Astrocyte (in vitro differentiated cells and primary cell): Measurements from ENCODE around the gene MYO15B. TPM values are rescaled to one million over a fixed set of nuclear protein-coding genes. Genes with fewer than 3 reads are reported as not detected.

Experiments used
- DNase-seq: peaks from one replicate; pipeline ENCODE4 v3.0.0-alpha.2; 2010; ENCODE audit warnings: low read depth
- FAIRE-seq: peaks from 2 replicates; lab custom pipeline; 2011; peaks lifted over from hg19 to GRCh38; lab: Jason Lieb, UNC
- H2AFZ ChIP-seq: 2 replicates; pipeline ENCODE4 v1.6.0; 2012; ENCODE audit warnings: low read depth, low read length, inconsistent platforms
- H3K27ac ChIP-seq: 2 replicates; pipeline ENCODE4 v1.5.1; 2011; ENCODE audit warnings: low read depth, low read length, inconsistent platforms
- H3K27me3 ChIP-seq: 2 replicates; pipeline ENCODE4 v1.6.0; 2011; ENCODE audit warnings: low read length, inconsistent platforms; ENCODE audit not compliant: insufficient read depth
- H3K36me3 ChIP-seq: 2 replicates; pipeline ENCODE4 v1.5.1; 2011; ENCODE audit warnings: low read length, inconsistent platforms; ENCODE audit not compliant: insufficient read depth
- H3K4me1 ChIP-seq: 2 replicates; pipeline ENCODE4 v1.5.1; 2011; ENCODE audit warnings: low read length, inconsistent platforms; ENCODE audit not compliant: insufficient read depth
- H3K4me2 ChIP-seq: 2 replicates; pipeline ENCODE4 v1.6.0; 2012; ENCODE audit warnings: low read length, inconsistent platforms
- H3K4me3 ChIP-seq: 2 replicates; pipeline ENCODE4 v1.5.1; 2011; ENCODE audit warnings: low read depth, mild to moderate bottlenecking, low read length, inconsistent platforms; ENCODE audit not compliant: insufficient read depth
- H3K79me2 ChIP-seq: 2 replicates; pipeline ENCODE4 v1.6.0; 2012; ENCODE audit warnings: mild to moderate bottlenecking, low read length, inconsistent platforms; ENCODE audit not compliant: insufficient read depth
- H3K9ac ChIP-seq: 2 replicates; pipeline ENCODE4 v1.6.0; 2012; ENCODE audit warnings: mild to moderate bottlenecking, low read length, inconsistent platforms
- H3K9me3 ChIP-seq: 2 replicates; pipeline ENCODE4 v1.5.1; 2012; ENCODE audit warnings: low read depth, mild to moderate bottlenecking, low read length, inconsistent platforms; ENCODE audit not compliant: insufficient read depth
- H4K20me1 ChIP-seq: 2 replicates; pipeline ENCODE4 v1.6.0; 2012; ENCODE audit warnings: low read length, inconsistent platforms; ENCODE audit not compliant: insufficient read depth
- H3K27ac Mint-ChIP-seq: one replicate; pipeline ENCODE4 v1.8.0; 2021; ENCODE audit warnings: mild to moderate bottlenecking, mixed read lengths; ENCODE audit not compliant: unreplicated experiment
- H3K27me3 Mint-ChIP-seq: one replicate; pipeline ENCODE4 v1.8.0; 2021; ENCODE audit warnings: low read depth, mixed read lengths; ENCODE audit not compliant: unreplicated experiment
- H3K36me3 Mint-ChIP-seq: one replicate; pipeline ENCODE4 v1.8.0; 2021; ENCODE audit warnings: low read depth, mixed read lengths; ENCODE audit not compliant: unreplicated experiment
- H3K4me1 Mint-ChIP-seq: one replicate; pipeline ENCODE4 v1.8.0; 2021; ENCODE audit warnings: low read depth, mixed read lengths; ENCODE audit not compliant: unreplicated experiment
- H3K4me3 Mint-ChIP-seq: one replicate; pipeline ENCODE4 v1.8.0; 2021; ENCODE audit warnings: mild to moderate bottlenecking, moderate library complexity, mixed read lengths; ENCODE audit not compliant: unreplicated experiment
- H3K9me3 Mint-ChIP-seq: one replicate; pipeline ENCODE4 v1.8.0; 2021; ENCODE audit warnings: mild to moderate bottlenecking, mixed read lengths; ENCODE audit not compliant: unreplicated experiment
- EZH2 ChIP-seq: IDR thresholded peaks from 2 replicates; pipeline ENCODE4 v1.6.1; 2012; ENCODE audit warnings: mild to moderate bottlenecking, low read length, inconsistent platforms; ENCODE audit not compliant: insufficient read depth
- total RNA-seq: library from RNA; stranded (reverse); gene quantifications from 2 replicates; pipeline ENCODE4 v1.2.1, GENCODE V29; 2021
- TF ChIP-seq, protein P1 (sequence below): IDR thresholded peaks from 2 replicates; pipeline ENCODE4 v1.5.1; 2011; ENCODE audit warnings: low read depth, mild to moderate bottlenecking, inconsistent platforms, low read length, moderate library complexity; ENCODE audit not compliant: insufficient read depth

The MYO15B gene
- total RNA-seq, 1 donor from 2014 or later: 3.5 TPM

DNA sequence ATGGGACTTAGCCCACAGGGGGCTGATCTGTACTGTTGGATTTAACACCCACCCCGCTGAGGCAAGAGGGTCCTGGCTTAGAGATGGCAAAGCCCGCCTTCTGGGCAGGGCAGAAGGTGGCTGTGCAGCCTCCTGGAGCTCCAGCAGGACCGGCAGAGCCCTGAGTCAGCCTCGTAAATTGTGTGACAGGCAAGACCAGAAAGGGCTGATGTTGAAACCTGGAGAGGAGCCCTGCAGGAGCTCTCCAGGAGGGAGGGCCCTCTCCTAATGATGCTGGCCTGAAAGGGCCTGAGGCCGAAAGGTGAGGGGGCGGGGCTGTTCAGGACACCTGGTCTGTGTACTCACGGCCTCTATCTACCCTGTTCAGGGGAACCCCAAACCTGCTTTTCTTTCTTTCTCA is 22.5 kb upstream of the MYO15B start:
- H3K27me3 Mint-ChIP-seq: peaks cover 14% of the 10 kb centered on the region
- H3K4me1 Mint-ChIP-seq: no peaks in the 10 kb centered on the region
- no peak overlapping the region for H3K4me3 Mint-ChIP-seq
- Histone ChIP-seq H3K79me2 (no peaks in the 10 kb centered on the region), H3K27me3 (no peaks in the 10 kb centered on the region), H4K20me1 (no peaks in the 10 kb centered on the region), H3K4me3 (no peak overlapping the region), H3K9me3 (no peaks in the 10 kb centered on the region), H3K9ac (no peak overlapping the region), H3K27ac (no peak overlapping the region), H3K4me1 (no peaks in the 10 kb centered on the region), H2AFZ (no peak overlapping the region), H3K36me3 (no peaks in the 10 kb centered on the region), H3K4me2 (no peak overlapping the region)
- no peaks in the 10 kb centered on the region for H3K9me3 Mint-ChIP-seq
- H3K36me3 Mint-ChIP-seq: peaks cover 2% of the 10 kb centered on the region
- TF ChIP-seq, protein P1, sequence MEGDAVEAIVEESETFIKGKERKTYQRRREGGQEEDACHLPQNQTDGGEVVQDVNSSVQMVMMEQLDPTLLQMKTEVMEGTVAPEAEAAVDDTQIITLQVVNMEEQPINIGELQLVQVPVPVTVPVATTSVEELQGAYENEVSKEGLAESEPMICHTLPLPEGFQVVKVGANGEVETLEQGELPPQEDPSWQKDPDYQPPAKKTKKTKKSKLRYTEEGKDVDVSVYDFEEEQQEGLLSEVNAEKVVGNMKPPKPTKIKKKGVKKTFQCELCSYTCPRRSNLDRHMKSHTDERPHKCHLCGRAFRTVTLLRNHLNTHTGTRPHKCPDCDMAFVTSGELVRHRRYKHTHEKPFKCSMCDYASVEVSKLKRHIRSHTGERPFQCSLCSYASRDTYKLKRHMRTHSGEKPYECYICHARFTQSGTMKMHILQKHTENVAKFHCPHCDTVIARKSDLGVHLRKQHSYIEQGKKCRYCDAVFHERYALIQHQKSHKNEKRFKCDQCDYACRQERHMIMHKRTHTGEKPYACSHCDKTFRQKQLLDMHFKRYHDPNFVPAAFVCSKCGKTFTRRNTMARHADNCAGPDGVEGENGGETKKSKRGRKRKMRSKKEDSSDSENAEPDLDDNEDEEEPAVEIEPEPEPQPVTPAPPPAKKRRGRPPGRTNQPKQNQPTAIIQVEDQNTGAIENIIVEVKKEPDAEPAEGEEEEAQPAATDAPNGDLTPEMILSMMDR: no peak
- TF ChIP-seq EZH2: no peak
- H3K27ac Mint-ChIP-seq: no peak overlapping the region
- DNase-seq: no peak
- no peak for FAIRE-seq

GRCh38 chr17:75565618-75566017 is 22.0 kb upstream of the MYO15B start:
- Histone ChIP-seq H3K27ac (no peak overlapping the region), H4K20me1 (no peaks in the 10 kb centered on the region), H3K4me1 (no peaks in the 10 kb centered on the region), H3K79me2 (no peaks in the 10 kb centered on the region), H3K4me3 (no peak overlapping the region), H3K27me3 (no peaks in the 10 kb centered on the region), H3K4me2 (no peak overlapping the region), H3K9ac (no peak overlapping the region), H3K36me3 (no peaks in the 10 kb centered on the region), H2AFZ (no peak overlapping the region), H3K9me3 (no peaks in the 10 kb centered on the region)
- Mint-ChIP-seq H3K27ac (no peak overlapping the region), H3K36me3 (peaks cover 2% of the 10 kb centered on the region), H3K4me3 (no peak overlapping the region), H3K4me1 (peaks cover under 1% of the 10 kb centered on the region), H3K27me3 (peaks cover 14% of the 10 kb centered on the region), H3K9me3 (no peaks in the 10 kb centered on the region)
- FAIRE-seq: no peak
- DNase-seq: no peak
- TF ChIP-seq, protein P1: no peak
- no peak for TF ChIP-seq EZH2

GRCh38 chr17:75566416-75566815 is 21.2 kb upstream of the MYO15B start:
- Histone ChIP-seq H3K9ac (no peak overlapping the region), H4K20me1 (no peaks in the 10 kb centered on the region), H3K4me3 (no peak overlapping the region), H2AFZ (no peak overlapping the region), H3K27ac (no peak overlapping the region), H3K79me2 (no peaks in the 10 kb centered on the region), H3K4me1 (no peaks in the 10 kb centered on the region), H3K4me2 (no peak overlapping the region), H3K36me3 (no peaks in the 10 kb centered on the region), H3K27me3 (no peaks in the 10 kb centered on the region), H3K9me3 (no peaks in the 10 kb centered on the region)
- no peak overlapping the region for H3K27ac Mint-ChIP-seq
- peaks cover 14% of the 10 kb centered on the region for H3K27me3 Mint-ChIP-seq
- H3K36me3 Mint-ChIP-seq: peaks cover 2% of the 10 kb centered on the region
- DNase-seq (no peak), FAIRE-seq (no peak)
- H3K4me3 Mint-ChIP-seq: no peak overlapping the region
- H3K9me3 Mint-ChIP-seq: no peaks in the 10 kb centered on the region
- TF ChIP-seq EZH2: no peak
- TF ChIP-seq, protein P1: no peak
- H3K4me1 Mint-ChIP-seq: peaks cover 1% of the 10 kb centered on the region
